ENCODE results near the gene AASDH. TPM values are rescaled to one million over a fixed set of nuclear protein-coding genes. Genes with fewer than 3 reads are reported as not detected.

The AASDH gene
- total RNA-seq, 2 experiments from 2014 or later = 8.5 to 9.9 TPM

DNA sequence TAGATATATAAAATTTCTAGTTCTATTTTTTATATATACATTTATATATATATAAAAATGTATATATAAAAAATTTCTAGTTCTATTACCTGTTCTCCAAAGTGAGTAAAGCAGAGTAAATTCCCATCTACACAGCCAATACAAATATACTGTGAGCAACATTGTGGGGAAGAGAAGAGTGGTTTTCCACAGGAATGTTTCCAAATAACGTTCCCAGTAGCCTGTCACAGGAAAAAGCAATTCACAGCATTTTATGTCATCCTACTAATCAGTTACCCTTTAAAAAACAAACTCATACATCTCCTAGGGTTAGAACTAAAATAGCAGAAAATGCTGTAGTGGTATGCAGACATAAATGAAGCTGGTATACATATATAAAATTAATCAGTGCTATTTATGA lies 44.5 kb downstream of the AASDH start:
- POLR2A ChIA-PET = no interaction called here
- H3K4me3 Mint-ChIP-seq = no peak overlapping the region
- H3K27me3 Mint-ChIP-seq (ENCODE audit: low read depth) = no peaks in the 10 kb centered on the region
- H3K36me3 Mint-ChIP-seq (ENCODE audit: low read depth) = no peaks in the 10 kb centered on the region
- H3K4me1 Mint-ChIP-seq (ENCODE audit: low read depth) = no peaks in the 10 kb centered on the region
- CTCF ChIA-PET = no interaction called here
- DNase-seq (no peak), ATAC-seq (no peak)
- no peak overlapping the region for H3K27ac Mint-ChIP-seq
- H3K9me3 Mint-ChIP-seq (ENCODE audit: insufficient read depth) = no peaks in the 10 kb centered on the region

GRCh38 chr4:56330691-56331090 lies 56.6 kb downstream of the AASDH start:
- no peaks in the 10 kb centered on the region for H3K36me3 Mint-ChIP-seq (ENCODE audit: low read depth)
- H3K27ac Mint-ChIP-seq = no peak overlapping the region
- POLR2A ChIA-PET = no interaction called here
- CTCF ChIA-PET = no interaction called here
- no peak overlapping the region for H3K4me3 Mint-ChIP-seq
- no peak for ATAC-seq
- H3K9me3 Mint-ChIP-seq (ENCODE audit: insufficient read depth) = no peaks in the 10 kb centered on the region
- no peak for DNase-seq
- H3K4me1 Mint-ChIP-seq (ENCODE audit: low read depth) = no peaks in the 10 kb centered on the region
- peaks cover 5% of the 10 kb centered on the region for H3K27me3 Mint-ChIP-seq (ENCODE audit: low read depth)

DNA sequence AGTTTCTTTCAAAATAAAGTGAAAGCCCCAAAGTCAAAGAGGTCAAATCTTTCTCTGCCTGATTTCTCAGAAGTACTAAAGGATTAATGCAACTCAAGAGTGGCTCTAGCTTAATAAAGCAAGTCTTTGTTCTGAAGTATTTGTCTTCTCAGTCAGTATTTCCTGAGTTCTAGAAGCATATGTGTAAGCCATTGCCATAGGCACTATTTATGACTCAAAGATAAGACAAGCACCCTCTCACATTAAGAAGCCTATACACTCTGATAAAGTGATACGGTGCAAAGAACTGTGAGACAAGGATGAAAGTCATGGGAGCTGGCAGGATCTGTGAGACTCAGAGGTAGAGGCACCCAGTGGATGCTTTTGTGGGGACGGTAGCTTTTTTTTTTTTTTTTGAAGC lies 60.9 kb downstream of the AASDH start:
- DNase-seq (no peak), ATAC-seq (no peak)
- no peaks in the 10 kb centered on the region for H3K36me3 Mint-ChIP-seq (ENCODE audit: low read depth)
- peaks cover 4% of the 10 kb centered on the region for H3K27me3 Mint-ChIP-seq (ENCODE audit: low read depth)
- ChIA-PET POLR2A (no interaction called here), CTCF (no interaction called here)
- H3K4me1 Mint-ChIP-seq (ENCODE audit: low read depth) = no peaks in the 10 kb centered on the region
- H3K4me3 Mint-ChIP-seq = no peak overlapping the region
- H3K27ac Mint-ChIP-seq = no peak overlapping the region
- no peaks in the 10 kb centered on the region for H3K9me3 Mint-ChIP-seq (ENCODE audit: insufficient read depth)

- Mint-ChIP-seq H3K27me3 (ENCODE audit: low read depth) (peaks cover 8% of the 10 kb centered on the region), H3K36me3 (ENCODE audit: low read depth) (no peaks in the 10 kb centered on the region), H3K27ac (no peak overlapping the region), H3K4me1 (ENCODE audit: low read depth) (no peaks in the 10 kb centered on the region), H3K4me3 (no peak overlapping the region), H3K9me3 (ENCODE audit: insufficient read depth) (no peaks in the 10 kb centered on the region)
- DNase-seq (no peak), ATAC-seq (no peak)
- ChIA-PET CTCF (no interaction called here), POLR2A (no interaction called here)
Measured at GRCh38 chr4:56324011-56324610, 63.2 kb downstream of the AASDH start.

DNA sequence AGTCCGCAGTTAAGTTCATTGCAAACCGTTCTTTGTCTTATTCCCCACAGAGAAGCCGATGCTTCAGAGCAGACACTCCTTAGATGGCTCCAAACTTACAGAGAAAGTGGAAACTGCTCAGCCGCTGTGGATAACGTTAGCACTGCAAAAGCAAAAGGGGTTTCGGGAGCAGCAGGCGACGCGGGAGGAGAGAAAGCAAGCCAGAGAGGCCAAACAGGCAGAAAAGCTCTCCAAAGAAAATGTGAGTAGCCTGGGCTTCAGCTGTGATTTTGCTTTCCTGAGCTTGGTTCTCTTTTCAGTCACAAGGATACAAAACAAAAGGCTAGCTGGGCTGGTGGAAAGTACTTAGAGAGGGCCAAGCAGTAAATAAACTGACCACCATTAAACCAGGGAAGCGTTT lies 64.0 kb downstream of the AASDH start:
- ATAC-seq (no peak), DNase-seq (no peak)
- H3K9me3 Mint-ChIP-seq (ENCODE audit: insufficient read depth) = no peaks in the 10 kb centered on the region
- no peak overlapping the region for H3K27ac Mint-ChIP-seq
- no peak overlapping the region for H3K4me3 Mint-ChIP-seq
- ChIA-PET CTCF (no interaction called here), POLR2A (no interaction called here)
- H3K36me3 Mint-ChIP-seq (ENCODE audit: low read depth) = no peaks in the 10 kb centered on the region
- H3K4me1 Mint-ChIP-seq (ENCODE audit: low read depth) = no peaks in the 10 kb centered on the region
- H3K27me3 Mint-ChIP-seq (ENCODE audit: low read depth) = peaks cover 8% of the 10 kb centered on the region

DNA sequence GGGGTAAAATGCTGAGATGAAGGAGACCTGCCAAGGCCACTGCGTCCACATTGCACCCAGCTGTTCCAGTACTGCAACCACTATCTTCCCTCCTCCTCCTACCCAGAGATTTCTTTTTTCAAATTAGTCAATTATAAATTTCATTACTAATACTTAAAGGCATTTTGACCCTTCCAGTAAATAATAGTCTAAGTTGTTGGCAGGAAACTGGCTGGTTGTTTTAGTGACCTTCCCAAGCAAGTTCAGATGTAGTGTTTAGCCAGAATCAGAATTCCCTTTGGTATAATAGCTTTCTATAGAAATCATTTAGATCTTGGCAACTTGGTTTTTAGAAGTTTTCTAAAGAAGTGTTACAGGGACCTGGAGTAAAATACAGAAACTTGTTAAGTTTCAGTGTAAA lies 66.0 kb downstream of the AASDH start:
- DNase-seq (no peak), ATAC-seq (no peak)
- Mint-ChIP-seq H3K36me3 (ENCODE audit: low read depth) (no peaks in the 10 kb centered on the region), H3K4me1 (ENCODE audit: low read depth) (no peaks in the 10 kb centered on the region), H3K4me3 (no peak overlapping the region), H3K27me3 (ENCODE audit: low read depth) (peaks cover 8% of the 10 kb centered on the region), H3K9me3 (ENCODE audit: insufficient read depth) (no peaks in the 10 kb centered on the region), H3K27ac (no peak overlapping the region)
- ChIA-PET POLR2A (no interaction called here), CTCF (no interaction called here)

GRCh38 chr4:56320293-56320692 lies 67.0 kb downstream of the AASDH start:
- Mint-ChIP-seq H3K4me1 (ENCODE audit: low read depth) (no peaks in the 10 kb centered on the region), H3K36me3 (ENCODE audit: low read depth) (no peaks in the 10 kb centered on the region), H3K27ac (no peak overlapping the region), H3K9me3 (ENCODE audit: insufficient read depth) (no peaks in the 10 kb centered on the region), H3K27me3 (ENCODE audit: low read depth) (peaks cover 8% of the 10 kb centered on the region), H3K4me3 (no peak overlapping the region)
- ATAC-seq (no peak), DNase-seq (no peak)
- POLR2A ChIA-PET = interaction anchor here (0.6 kb wide), 1 partner anchor 437 kb away, joined by 3 read pairs; no protein-coding TSS in a partner anchor
- CTCF ChIA-PET = no interaction called here

DNA sequence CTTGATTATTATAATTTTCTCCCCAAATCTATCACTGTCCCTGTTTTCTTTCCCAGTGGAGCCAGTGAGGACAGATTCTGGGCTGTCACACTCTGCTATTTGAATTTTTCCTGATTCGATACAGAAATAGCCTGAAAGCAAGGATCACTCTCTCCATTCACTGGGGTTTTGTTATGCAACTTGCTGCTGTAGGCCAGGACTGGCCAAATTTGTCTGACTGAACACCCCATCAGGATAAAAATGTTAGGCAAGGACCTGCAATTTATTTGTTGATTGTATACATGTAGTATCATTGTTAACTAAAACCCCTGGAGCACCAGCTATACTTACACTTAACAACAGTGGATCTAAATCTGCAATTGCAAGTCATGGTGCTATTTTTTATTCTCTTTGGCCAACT lies 68.7 kb downstream of the AASDH start:
- DNase-seq (no peak), ATAC-seq (no peak)
- H3K27ac Mint-ChIP-seq = no peak overlapping the region
- ChIA-PET POLR2A (no interaction called here), CTCF (no interaction called here)
- no peaks in the 10 kb centered on the region for H3K4me1 Mint-ChIP-seq (ENCODE audit: low read depth)
- no peaks in the 10 kb centered on the region for H3K9me3 Mint-ChIP-seq (ENCODE audit: insufficient read depth)
- H3K4me3 Mint-ChIP-seq = no peak overlapping the region
- H3K27me3 Mint-ChIP-seq (ENCODE audit: low read depth) = peaks cover 8% of the 10 kb centered on the region
- H3K36me3 Mint-ChIP-seq (ENCODE audit: low read depth) = no peaks in the 10 kb centered on the region

- ChIA-PET POLR2A (no interaction called here), CTCF (no interaction called here)
- no peaks in the 10 kb centered on the region for H3K9me3 Mint-ChIP-seq (ENCODE audit: insufficient read depth)
- H3K27me3 Mint-ChIP-seq (ENCODE audit: low read depth) = peaks cover 5% of the 10 kb centered on the region
- H3K36me3 Mint-ChIP-seq (ENCODE audit: low read depth) = no peaks in the 10 kb centered on the region
- H3K27ac Mint-ChIP-seq = no peak overlapping the region
- H3K4me1 Mint-ChIP-seq (ENCODE audit: low read depth) = no peaks in the 10 kb centered on the region
- no peak for ATAC-seq
- no peak for DNase-seq
- H3K4me3 Mint-ChIP-seq = no peak overlapping the region
Measured at GRCh38 chr4:56317749-56318148, 69.5 kb downstream of the AASDH start.

- Mint-ChIP-seq H3K27ac (no peak overlapping the region), H3K4me3 (no peak overlapping the region), H3K9me3 (ENCODE audit: insufficient read depth) (no peaks in the 10 kb centered on the region), H3K4me1 (ENCODE audit: low read depth) (no peaks in the 10 kb centered on the region), H3K27me3 (ENCODE audit: low read depth) (peaks cover 7% of the 10 kb centered on the region), H3K36me3 (ENCODE audit: low read depth) (no peaks in the 10 kb centered on the region)
- no peak for ATAC-seq
- ChIA-PET POLR2A (no interaction called here), CTCF (no interaction called here)
- DNase-seq = no peak
Measured at GRCh38 chr4:56316011-56316650, 71.2 kb downstream of the AASDH start.

DNA sequence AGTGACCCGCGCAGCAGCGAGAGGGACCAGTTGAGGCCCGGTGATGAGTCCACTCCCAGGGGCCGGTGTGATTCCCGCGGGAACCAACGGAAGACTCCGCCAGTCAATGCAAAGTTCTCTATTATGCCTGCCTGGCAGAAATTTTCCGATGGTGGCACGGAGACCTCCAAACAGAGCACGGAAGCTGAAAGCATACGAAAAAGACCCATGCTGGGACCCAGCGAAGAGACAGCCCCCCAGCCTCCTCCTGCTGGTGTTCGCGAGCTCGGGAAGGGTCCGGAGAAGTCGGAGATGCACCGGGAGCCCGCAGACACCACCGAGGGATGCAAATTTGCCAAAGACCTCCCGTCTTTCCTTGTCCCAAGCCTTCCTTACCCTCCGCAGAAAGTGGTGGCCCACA lies 71.7 kb downstream of the AASDH start:
- H3K27ac Mint-ChIP-seq = no peak overlapping the region
- no peak for ATAC-seq

GRCh38 chr4:56315041-56315440 lies 72.2 kb downstream of the AASDH start:
- H3K36me3 Mint-ChIP-seq (ENCODE audit: low read depth) = no peaks in the 10 kb centered on the region
- ATAC-seq (no peak), DNase-seq (no peak)
- ChIA-PET CTCF (no interaction called here), POLR2A (no interaction called here)
- H3K4me1 Mint-ChIP-seq (ENCODE audit: low read depth) = no peaks in the 10 kb centered on the region
- H3K4me3 Mint-ChIP-seq = no peak overlapping the region
- peaks cover 5% of the 10 kb centered on the region for H3K27me3 Mint-ChIP-seq (ENCODE audit: low read depth)
- no peaks in the 10 kb centered on the region for H3K9me3 Mint-ChIP-seq (ENCODE audit: insufficient read depth)
- H3K27ac Mint-ChIP-seq = no peak overlapping the region

More for the DNA sequence above, 71.7 kb downstream of the AASDH start:
- no peaks in the 10 kb centered on the region for H3K4me1 Mint-ChIP-seq (ENCODE audit: low read depth)
- no peak for DNase-seq
- H3K4me3 Mint-ChIP-seq = no peak overlapping the region
- no peaks in the 10 kb centered on the region for H3K36me3 Mint-ChIP-seq (ENCODE audit: low read depth)
- POLR2A ChIA-PET = no interaction called here
- H3K9me3 Mint-ChIP-seq (ENCODE audit: insufficient read depth) = no peaks in the 10 kb centered on the region
- CTCF ChIA-PET = no interaction called here
- H3K27me3 Mint-ChIP-seq (ENCODE audit: low read depth) = peaks cover 5% of the 10 kb centered on the region

Measured in activated CD8-positive, alpha-beta T cell treated with anti-CD3 and anti-CD28 coated beads, Interleukin-2, amount 10 ng/mL, durations not matched to agents 7 days and 5 days (primary cell).